Stimulated activated CD8-positive, alpha-beta memory T cell treated with anti-CD3 and anti-CD28 coated beads, Interleukin-4, amount 100 ng/mL, for 24 hours (primary cell): ENCODE results near the gene FAM200B.

Source experiments
- DNase-seq: peaks from one replicate; pipeline ENCODE4 v3.0.0-alpha.2; 2020; ENCODE audit warnings: low read depth

Gene FAM200B

DNA sequence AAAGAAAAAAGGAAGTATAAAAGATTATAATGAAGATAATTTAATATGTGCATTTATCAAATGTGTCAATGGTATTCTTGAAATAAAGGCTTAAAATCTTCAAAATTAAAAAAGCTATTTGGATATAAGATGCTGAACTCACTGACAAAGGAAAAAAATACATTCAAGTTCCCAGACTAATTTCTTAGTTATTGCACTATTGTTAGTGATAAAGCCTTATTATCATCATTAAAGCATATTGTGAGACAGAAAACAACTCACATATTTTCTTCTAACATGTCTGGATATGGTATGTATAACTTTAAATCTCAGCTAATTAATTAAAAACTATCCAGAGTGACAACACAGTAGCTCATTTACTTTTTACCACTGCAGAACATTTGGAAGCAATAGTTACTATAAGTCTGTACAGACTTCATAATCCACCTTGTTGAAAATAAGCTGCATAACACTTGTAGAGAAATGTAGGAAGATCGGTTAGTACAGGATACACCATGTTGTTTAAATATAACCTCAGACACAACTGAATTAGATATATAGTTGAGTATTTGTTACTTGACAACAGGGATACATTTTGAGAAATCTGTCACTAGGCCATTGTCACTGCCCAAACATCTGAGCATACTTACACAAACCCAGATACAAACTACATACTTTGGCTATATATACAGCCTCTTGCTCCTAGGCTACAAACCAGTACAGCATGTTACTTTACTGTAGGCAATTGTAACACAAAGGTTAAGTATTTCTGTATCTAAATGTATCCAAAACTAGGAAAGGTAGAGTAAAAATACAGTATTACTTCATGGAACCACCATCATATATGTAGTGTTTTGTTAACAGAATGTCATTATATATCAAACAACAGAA lies 12.8 kb upstream of the FAM200B start:
- DNase-seq: no peak

DNA sequence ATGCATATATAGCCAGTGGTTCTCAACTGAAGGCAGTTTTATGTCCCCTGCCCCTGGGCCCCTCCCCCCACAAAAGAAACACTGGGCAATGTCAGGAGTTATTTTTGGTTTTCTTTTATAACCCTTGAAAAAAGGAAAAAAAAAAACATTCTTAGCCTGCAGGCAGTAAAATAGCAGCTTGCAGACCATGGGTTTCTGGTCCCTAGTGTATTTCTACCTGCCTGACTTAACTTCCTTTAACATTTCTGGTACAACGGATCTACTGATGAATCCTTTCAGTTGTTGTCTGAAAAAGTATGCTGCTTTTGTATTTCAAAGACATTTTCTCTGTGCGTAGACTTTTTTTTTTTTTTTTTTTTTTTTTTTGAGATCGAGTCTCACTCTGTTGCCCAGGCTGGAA lies 11.1 kb upstream of the FAM200B start:
- DNase-seq: no peak

- DNase-seq: no peak
Measured at GRCh38 chr4:15672101-15672500, 9.5 kb upstream of the FAM200B start.

GRCh38 chr4:15673337-15673736 lies 8.3 kb upstream of the FAM200B start:
- DNase-seq: no peak

DNA sequence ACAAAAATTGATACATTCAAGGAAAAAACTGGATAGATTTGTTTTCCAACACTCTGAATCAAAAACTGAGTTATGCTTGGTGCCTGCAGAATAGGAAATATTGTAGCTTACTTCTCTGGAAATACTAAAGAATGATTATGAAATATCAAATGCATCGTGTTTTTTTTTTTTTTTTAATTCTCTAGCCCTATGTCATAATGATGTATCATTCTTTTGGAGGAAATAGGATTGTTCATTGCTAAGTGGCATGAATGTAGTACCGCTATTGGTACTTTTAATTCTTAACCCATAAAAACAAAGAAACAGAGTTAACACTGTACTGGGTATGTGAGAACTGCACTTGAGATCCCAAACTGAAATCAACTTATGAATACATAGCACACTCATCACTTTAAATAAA lies 7.6 kb upstream of the FAM200B start:
- DNase-seq: no peak

DNA sequence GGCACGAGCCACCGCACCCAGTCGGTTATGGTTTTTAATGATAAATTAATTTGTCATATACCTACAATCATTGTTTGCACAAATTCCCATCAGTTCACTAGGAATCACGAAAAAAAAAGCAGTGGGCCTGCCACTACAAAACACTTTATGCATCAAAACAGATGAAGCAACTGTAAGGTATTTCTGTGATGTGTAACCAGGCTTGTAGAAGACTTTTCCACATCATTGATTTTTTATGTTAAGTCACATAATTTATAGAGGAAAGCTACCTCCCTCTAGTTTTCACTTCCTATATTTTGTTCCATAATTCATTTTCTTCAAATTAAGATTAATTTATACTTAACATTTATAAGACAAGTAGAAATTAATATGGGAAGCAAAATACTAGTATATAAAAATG lies 6.7 kb upstream of the FAM200B start:
- no peak for DNase-seq

DNA sequence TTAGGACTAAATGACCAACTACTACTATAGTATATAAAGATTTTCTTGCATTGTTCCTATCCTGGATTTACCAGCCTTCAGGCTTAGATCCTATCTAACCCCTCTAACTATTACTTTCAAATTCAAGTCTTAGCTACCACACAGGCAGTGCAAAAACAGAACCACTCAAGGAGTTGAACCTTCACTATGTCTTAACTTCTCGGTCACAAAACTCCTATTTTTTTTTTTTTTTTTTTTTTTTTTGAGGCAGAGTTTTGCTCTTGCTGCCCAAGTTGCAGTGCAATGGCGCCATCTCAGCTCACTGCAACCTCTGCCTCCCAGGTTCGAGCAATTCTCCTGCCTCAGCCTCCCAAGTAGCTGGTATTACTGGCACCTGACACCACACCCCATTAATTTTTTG lies 6.3 kb upstream of the FAM200B start:
- no peak for DNase-seq

- no peak for DNase-seq
Measured at GRCh38 chr4:15676039-15676438, 5.6 kb upstream of the FAM200B start.

GRCh38 chr4:15676899-15677298 lies 4.7 kb upstream of the FAM200B start:
- no peak for DNase-seq

DNA sequence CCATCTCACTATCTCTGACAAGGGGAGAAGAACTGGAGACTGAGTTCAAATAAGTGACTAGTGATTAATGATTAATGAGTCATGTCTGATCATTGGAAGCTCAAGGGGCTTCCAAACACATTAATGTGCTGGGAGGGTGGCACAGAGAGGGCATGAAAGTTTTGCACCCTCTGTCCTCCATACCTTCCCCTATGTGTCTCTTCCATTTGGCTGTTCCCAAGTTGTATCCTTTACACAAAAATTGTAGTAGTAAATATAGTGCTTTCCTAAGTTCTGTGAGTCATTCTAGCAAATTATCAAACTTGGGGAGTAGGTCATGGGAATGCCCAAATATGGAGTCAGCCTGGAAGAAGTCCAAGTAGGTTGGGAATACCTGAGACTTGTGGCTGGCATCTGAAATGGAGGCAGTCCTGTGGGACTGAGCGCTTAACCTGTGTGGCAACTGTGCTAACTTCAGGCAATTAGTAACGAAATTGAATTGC lies 4.1 kb upstream of the FAM200B start:
- no peak for DNase-seq

DNA sequence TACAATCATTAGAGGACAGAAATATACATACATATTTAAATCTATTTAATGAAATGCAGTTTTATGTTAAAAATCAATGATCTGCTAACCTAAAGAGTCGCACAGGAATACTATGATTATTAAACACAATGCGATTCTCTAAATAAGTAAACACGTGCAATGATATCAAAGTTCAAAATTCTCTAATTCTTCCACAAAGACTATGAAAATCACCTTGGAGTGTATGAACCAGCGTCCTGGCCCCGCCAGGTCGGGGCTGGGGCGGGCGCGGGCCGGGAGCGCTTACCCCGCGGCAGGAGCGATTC lies 608 bp upstream of the FAM200B start:
- DNase-seq: no peak

GRCh38 chr4:15682242-15683142 lies 865 bp downstream of the FAM200B start:
- no peak for DNase-seq

- no peak for DNase-seq
Measured at GRCh38 chr4:15683143-15683495, 1.5 kb downstream of the FAM200B start.

DNA sequence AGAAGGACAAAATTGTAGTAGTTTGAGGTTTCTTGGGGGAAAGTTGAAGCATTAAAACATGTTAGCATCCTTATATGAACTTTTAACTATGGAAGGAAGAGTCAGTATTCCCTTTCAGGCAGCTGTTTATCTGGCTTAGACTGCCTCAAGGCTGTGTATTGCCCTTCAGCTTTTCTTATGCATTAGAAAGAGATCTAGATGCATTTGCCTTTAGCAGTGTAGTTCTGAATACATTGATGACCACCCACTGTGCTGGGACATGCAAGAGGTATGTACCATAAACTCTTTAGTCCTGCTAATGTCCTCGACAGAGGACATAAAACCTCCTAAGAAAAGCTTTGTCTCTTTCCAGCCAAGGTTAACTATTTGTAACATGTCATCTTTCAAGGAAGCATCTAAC lies 2.9 kb downstream of the FAM200B start:
- no peak for DNase-seq

GRCh38 chr4:15688051-15688450 lies 6.4 kb downstream of the FAM200B start:
- no peak for DNase-seq

GRCh38 chr4:15689540-15689939 lies 7.9 kb downstream of the FAM200B start:
- no peak for DNase-seq

- no peak for DNase-seq
Measured at GRCh38 chr4:15690020-15690809, 8.6 kb downstream of the FAM200B start.

DNA sequence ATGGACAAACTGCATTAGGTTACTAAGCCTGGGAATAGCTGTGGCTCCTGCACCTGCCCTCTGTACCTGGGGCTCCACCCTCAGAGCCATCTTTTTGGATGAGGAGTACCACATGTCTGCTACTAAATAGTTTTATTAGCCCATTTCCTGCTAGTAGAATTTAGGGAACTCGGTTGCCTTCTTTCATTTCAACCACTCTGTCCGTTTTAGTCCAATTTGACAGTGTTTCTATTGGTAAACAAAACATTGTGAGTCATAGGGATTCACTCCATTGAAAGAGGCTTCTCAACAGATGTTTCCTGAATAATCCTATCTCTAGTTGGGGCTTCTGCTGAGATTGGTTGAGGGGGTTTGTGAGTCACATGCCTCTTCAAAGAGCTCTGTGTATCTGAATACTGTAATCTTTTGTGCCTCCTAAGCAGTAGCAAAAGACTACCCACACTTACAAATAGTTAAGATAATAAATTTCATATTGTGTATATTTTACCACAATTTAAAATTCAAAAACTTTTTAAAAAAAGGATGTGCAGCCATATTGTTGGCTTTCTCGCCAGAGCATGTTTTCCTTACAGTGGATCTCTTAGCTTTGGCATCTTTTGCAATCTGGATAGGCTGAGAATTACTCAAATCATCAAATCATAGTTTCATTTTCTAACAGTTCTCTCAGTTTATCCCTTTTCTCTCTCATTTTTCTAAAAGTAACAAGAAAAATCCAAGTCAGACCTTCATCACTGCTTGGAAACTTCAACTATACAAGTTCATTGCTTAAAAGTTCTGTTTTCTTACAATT lies 9.9 kb downstream of the FAM200B start:
- no peak for DNase-seq

- DNase-seq: no peak
Measured at GRCh38 chr4:15692602-15693001, 11.0 kb downstream of the FAM200B start.

GRCh38 chr4:15694431-15694830 lies 12.8 kb downstream of the FAM200B start:
- no peak for DNase-seq

- DNase-seq: no peak
Measured at GRCh38 chr4:15695240-15695699, 13.6 kb downstream of the FAM200B start.

DNA sequence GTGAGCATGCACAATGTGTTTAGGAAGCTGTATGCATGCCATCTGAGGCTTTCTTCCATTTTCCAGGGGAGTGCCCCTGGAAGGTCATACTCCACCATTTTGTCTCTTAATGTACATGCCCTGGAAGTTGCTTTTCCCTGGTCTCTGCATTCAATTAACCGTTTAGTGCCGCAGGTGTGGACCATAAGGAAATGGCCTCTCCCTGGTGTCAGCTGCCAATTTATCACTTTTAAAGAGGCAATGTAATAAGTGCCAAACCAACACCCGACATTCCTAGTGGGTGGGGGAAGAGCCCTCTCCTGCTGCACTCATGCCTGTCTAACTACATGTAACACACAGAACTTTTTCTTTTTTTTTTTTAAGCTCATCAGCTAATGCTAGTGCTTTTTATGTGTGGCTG lies 14.1 kb downstream of the FAM200B start:
- no peak for DNase-seq
